RWPE1 (cell line): ENCODE results near the gene E2F3.

ENCODE experiments used
- CTCF ChIA-PET: fragments of 350-600 bp; sonication (Branson Sonifier 250); formaldehyde crosslinking; extraction: SDS; loops from one replicate; lab custom pipeline; 2021; lab: Yijun Ruan, JAX
- POLR2A ChIA-PET: fragments of 400-600 bp; formaldehyde crosslinking; extraction: SDS; loops from one replicate; lab custom pipeline; 2020; ENCODE audit warnings: antibody characterized with exemption; ENCODE audit not compliant: low non-redundant PET; lab: Yijun Ruan, JAX
- DNase-seq: peaks from one replicate; pipeline ENCODE4 v3.0.0; 2012; ENCODE audit warnings: low spot score
- H3K27ac ChIP-seq: fragments of 450-650 bp; 2 replicates; pipeline ENCODE4 v1.5.1; 2017
- CTCF ChIP-seq: fragments of 450-650 bp; conservative IDR thresholded peaks from 2 replicates; pipeline ENCODE4 v1.5.1; 2017; ENCODE audit warnings: low read depth, mild to moderate bottlenecking

Gene E2F3

DNA sequence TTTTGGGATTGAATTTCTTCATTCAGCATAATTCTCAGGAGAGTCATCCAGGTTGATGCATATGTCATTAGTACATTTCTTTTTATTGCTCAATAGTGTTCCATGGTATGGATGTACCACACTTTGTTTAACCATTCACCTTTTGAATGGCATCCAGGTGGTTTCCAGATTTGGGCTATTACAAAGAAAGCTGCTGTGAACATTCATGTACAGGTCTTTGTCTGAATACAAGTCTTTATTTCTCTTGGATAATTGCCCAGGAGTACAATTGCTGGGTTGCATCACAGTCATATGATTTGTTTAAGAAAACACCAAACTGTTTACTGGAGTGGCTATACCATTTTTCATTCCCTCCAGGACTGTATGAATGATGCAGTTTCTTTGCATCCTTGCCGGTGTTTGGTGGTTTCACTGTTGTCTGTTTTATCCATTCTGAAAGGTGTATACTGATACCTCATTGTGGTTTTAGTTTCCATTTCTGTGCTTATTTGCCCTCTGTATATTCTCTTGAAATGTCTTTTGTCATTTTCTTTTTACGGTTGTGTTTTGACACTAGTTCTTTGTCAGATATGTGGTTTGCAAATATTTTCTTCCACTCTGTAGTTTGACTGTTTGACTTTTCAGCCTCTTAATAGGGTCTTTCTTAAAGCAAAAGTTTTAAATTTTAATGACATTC is 141.4 kb downstream of the E2F3 start:
- DNase-seq, result peak; percentile 48
- no peak overlapping the region for H3K27ac ChIP-seq
- no peak for TF ChIP-seq CTCF
- POLR2A ChIA-PET, result no interaction called here
- CTCF ChIA-PET, result no interaction called here
